Neural cell (in vitro differentiated cells): ENCODE results near the gene HOXB6.

Experiments
- EP300 ChIP-seq: fragments of 450-650 bp; conservative IDR thresholded peaks from 2 replicates; pipeline ENCODE4 v1.6.1; 2014; ENCODE audit warnings: antibody characterized with exemption, mild to moderate bottlenecking, moderate library complexity; ENCODE audit not compliant: poor library complexity, severe bottlenecking
- EZH2 ChIP-seq: fragments of 200-600, 300-800 bp; shearing (Covaris generic), sonication (generic); IDR thresholded peaks from 2 replicates; pipeline ENCODE4 v1.6.1; 2014; ENCODE audit warnings: antibody characterized with exemption, low read length, borderline replicate concordance, mild to moderate bottlenecking; ENCODE audit not compliant: insufficient read depth, poor library complexity, severe bottlenecking
- MXI1 ChIP-seq: fragments of 450-650 bp; conservative IDR thresholded peaks from 2 replicates; pipeline ENCODE4 v1.6.1; 2014; ENCODE audit warnings: antibody characterized with exemption, mild to moderate bottlenecking; ENCODE audit not compliant: poor library complexity, severe bottlenecking
- POLR2AphosphoS5 ChIP-seq: IDR thresholded peaks from 2 replicates; pipeline ENCODE4 v1.6.1; 2012
- RAD21 ChIP-seq: fragments of 450-650 bp; conservative IDR thresholded peaks from 2 replicates; pipeline ENCODE4 v1.6.1; 2014; ENCODE audit warnings: antibody characterized with exemption, mild to moderate bottlenecking, moderate library complexity
- REST ChIP-seq: IDR thresholded peaks from 2 replicates; pipeline ENCODE4 v1.6.1; 2012; ENCODE audit warnings: borderline replicate concordance
- SMC3 ChIP-seq: fragments of 450-650 bp; conservative IDR thresholded peaks from 2 replicates; pipeline ENCODE4 v1.6.1; 2014; ENCODE audit warnings: antibody characterized with exemption, mild to moderate bottlenecking, moderate library complexity; ENCODE audit not compliant: poor library complexity
- TF ChIP-seq, protein P1 (sequence below): fragments of 450-650 bp; IDR thresholded peaks from 2 replicates; pipeline ENCODE4 v1.5.1; 2014; ENCODE audit warnings: antibody characterized with exemption, mild to moderate bottlenecking, moderate library complexity; ENCODE audit not compliant: poor library complexity, severe bottlenecking

GRCh38 chr17:48551214-48551555 is 53.6 kb downstream of the HOXB6 start:
- no peak for TF ChIP-seq EZH2
- TF ChIP-seq, protein P1, sequence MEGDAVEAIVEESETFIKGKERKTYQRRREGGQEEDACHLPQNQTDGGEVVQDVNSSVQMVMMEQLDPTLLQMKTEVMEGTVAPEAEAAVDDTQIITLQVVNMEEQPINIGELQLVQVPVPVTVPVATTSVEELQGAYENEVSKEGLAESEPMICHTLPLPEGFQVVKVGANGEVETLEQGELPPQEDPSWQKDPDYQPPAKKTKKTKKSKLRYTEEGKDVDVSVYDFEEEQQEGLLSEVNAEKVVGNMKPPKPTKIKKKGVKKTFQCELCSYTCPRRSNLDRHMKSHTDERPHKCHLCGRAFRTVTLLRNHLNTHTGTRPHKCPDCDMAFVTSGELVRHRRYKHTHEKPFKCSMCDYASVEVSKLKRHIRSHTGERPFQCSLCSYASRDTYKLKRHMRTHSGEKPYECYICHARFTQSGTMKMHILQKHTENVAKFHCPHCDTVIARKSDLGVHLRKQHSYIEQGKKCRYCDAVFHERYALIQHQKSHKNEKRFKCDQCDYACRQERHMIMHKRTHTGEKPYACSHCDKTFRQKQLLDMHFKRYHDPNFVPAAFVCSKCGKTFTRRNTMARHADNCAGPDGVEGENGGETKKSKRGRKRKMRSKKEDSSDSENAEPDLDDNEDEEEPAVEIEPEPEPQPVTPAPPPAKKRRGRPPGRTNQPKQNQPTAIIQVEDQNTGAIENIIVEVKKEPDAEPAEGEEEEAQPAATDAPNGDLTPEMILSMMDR = no peak
- TF ChIP-seq POLR2AphosphoS5 = no peak
- no peak for TF ChIP-seq RAD21
- TF ChIP-seq MXI1 = no peak
- TF ChIP-seq REST = no peak
- no peak for TF ChIP-seq SMC3
- TF ChIP-seq EP300 = no peak
